Measurements from ENCODE around the gene TLR8.

Gene TLR8

GRCh38 chrX:12887767-12888166, 18.7 kb upstream of the TLR8 start:
- H3K9me3 ChIP-seq (ENCODE audit: severe bottlenecking) = no peaks in the 10 kb centered on the region
- no peaks in the 10 kb centered on the region for H3K4me1 ChIP-seq (ENCODE audit: insufficient read depth, poor library complexity, severe bottlenecking)
- no peaks in the 10 kb centered on the region for H3K27me3 ChIP-seq (ENCODE audit: insufficient read depth, poor library complexity, severe bottlenecking)
- H3K4me3 ChIP-seq (ENCODE audit: severe bottlenecking) = no peak overlapping the region
- DNase-seq (ENCODE audit: low spot score) = no peak
- no peaks in the 10 kb centered on the region for H3K36me3 ChIP-seq (ENCODE audit: low read depth)
- no peak for TF ChIP-seq CTCF (IDR thresholded peaks at IDR 0.05; ENCODE audit: poor library complexity, severe bottlenecking)
- no peak overlapping the region for H3K27ac ChIP-seq (ENCODE audit: poor library complexity, severe bottlenecking)
- ATAC-seq (ENCODE audit: low read depth) = no peak

- H3K36me3 ChIP-seq (ENCODE audit: low read depth) = no peaks in the 10 kb centered on the region
- H3K4me1 ChIP-seq (ENCODE audit: insufficient read depth, poor library complexity, severe bottlenecking) = no peaks in the 10 kb centered on the region
- no peak for ATAC-seq (ENCODE audit: low read depth)
- no peaks in the 10 kb centered on the region for H3K9me3 ChIP-seq (ENCODE audit: severe bottlenecking)
- TF ChIP-seq CTCF (IDR thresholded peaks at IDR 0.05; ENCODE audit: poor library complexity, severe bottlenecking) = no peak
- no peak overlapping the region for H3K27ac ChIP-seq (ENCODE audit: poor library complexity, severe bottlenecking)
- no peak overlapping the region for H3K4me3 ChIP-seq (ENCODE audit: severe bottlenecking)
- no peak for DNase-seq (ENCODE audit: low spot score)
- H3K27me3 ChIP-seq (ENCODE audit: insufficient read depth, poor library complexity, severe bottlenecking) = no peaks in the 10 kb centered on the region
Measured at GRCh38 chrX:12890467-12890866, 16.0 kb upstream of the TLR8 start.

- Histone ChIP-seq H3K27ac (ENCODE audit: poor library complexity, severe bottlenecking) (no peak overlapping the region), H3K27me3 (ENCODE audit: insufficient read depth, poor library complexity, severe bottlenecking) (no peaks in the 10 kb centered on the region), H3K4me3 (ENCODE audit: severe bottlenecking) (no peak overlapping the region), H3K9me3 (ENCODE audit: severe bottlenecking) (no peaks in the 10 kb centered on the region), H3K36me3 (ENCODE audit: low read depth) (no peaks in the 10 kb centered on the region), H3K4me1 (ENCODE audit: insufficient read depth, poor library complexity, severe bottlenecking) (no peaks in the 10 kb centered on the region)
- DNase-seq (ENCODE audit: low spot score) (no peak), ATAC-seq (ENCODE audit: low read depth) (no peak)
- no peak for TF ChIP-seq CTCF (IDR thresholded peaks at IDR 0.05; ENCODE audit: poor library complexity, severe bottlenecking)
Measured at GRCh38 chrX:12891171-12891570, 15.2 kb upstream of the TLR8 start.

- no peak overlapping the region for H3K4me3 ChIP-seq (ENCODE audit: severe bottlenecking)
- no peak overlapping the region for H3K27ac ChIP-seq (ENCODE audit: poor library complexity, severe bottlenecking)
- ATAC-seq (ENCODE audit: low read depth) (no peak), DNase-seq (ENCODE audit: low spot score) (no peak)
- H3K27me3 ChIP-seq (ENCODE audit: insufficient read depth, poor library complexity, severe bottlenecking) = no peaks in the 10 kb centered on the region
- no peaks in the 10 kb centered on the region for H3K9me3 ChIP-seq (ENCODE audit: severe bottlenecking)
- no peaks in the 10 kb centered on the region for H3K4me1 ChIP-seq (ENCODE audit: insufficient read depth, poor library complexity, severe bottlenecking)
- no peaks in the 10 kb centered on the region for H3K36me3 ChIP-seq (ENCODE audit: low read depth)
- no peak for TF ChIP-seq CTCF (IDR thresholded peaks at IDR 0.05; ENCODE audit: poor library complexity, severe bottlenecking)
Measured at GRCh38 chrX:12891915-12892506, 14.4 kb upstream of the TLR8 start.

- Histone ChIP-seq H3K9me3 (ENCODE audit: severe bottlenecking) (no peaks in the 10 kb centered on the region), H3K4me3 (ENCODE audit: severe bottlenecking) (no peak overlapping the region), H3K36me3 (ENCODE audit: low read depth) (no peaks in the 10 kb centered on the region), H3K4me1 (ENCODE audit: insufficient read depth, poor library complexity, severe bottlenecking) (no peaks in the 10 kb centered on the region), H3K27ac (ENCODE audit: poor library complexity, severe bottlenecking) (no peak overlapping the region), H3K27me3 (ENCODE audit: insufficient read depth, poor library complexity, severe bottlenecking) (no peaks in the 10 kb centered on the region)
- TF ChIP-seq CTCF (IDR thresholded peaks at IDR 0.05; ENCODE audit: poor library complexity, severe bottlenecking) = no peak
- ATAC-seq (ENCODE audit: low read depth) (no peak), DNase-seq (ENCODE audit: low spot score) (no peak)
Measured at GRCh38 chrX:12892716-12893115, 13.7 kb upstream of the TLR8 start.

Measured in RWPE2 (cell line).